HTR-8/SVneo (cell line): Measurements from ENCODE around the gene BCL7B.
"Not testable (repeated sequence)": the region's sequence is repeated elsewhere in the genome, so short reads cannot be mapped to it uniquely, and the experiment has no call there.

Source experiments
- DNase-seq: peaks from one replicate; pipeline ENCODE4 v3.0.0; 2011; ENCODE audit warnings: low spot score, mixed read lengths; ENCODE audit not compliant: insufficient read length
- FAIRE-seq: peaks from 2 replicates; lab custom pipeline; 2011; peaks lifted over from hg19 to GRCh38; lab: Jason Lieb, UNC

Gene BCL7B

DNA sequence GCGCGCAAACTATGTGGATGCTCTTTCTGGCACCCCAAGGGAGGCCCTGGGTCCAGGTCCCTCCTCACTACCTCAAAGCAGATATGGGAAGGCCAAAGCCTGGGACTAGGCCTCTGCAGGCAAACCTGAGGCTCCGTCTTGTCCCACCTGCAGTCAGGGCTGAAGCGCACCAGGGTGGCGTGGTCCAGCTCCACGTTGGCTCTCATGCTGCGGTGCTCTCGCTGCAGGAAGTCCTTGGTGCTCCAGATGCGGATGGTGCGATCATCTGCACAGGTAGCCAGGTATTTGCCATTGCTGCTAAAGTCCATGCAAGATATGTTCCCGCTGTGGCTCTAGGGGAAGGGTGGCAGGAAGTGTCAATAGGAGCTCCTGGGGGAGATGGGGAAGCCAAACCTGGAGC lies 16.3 kb upstream of the BCL7B start:
- no peak for FAIRE-seq

GRCh38 chr7:73573276-73573675 lies 15.8 kb upstream of the BCL7B start:
- FAIRE-seq: no peak
- no peak for DNase-seq

More for the DNA sequence above, 16.3 kb upstream of the BCL7B start:
- no peak for DNase-seq

GRCh38 chr7:73572767-73573186 lies 15.3 kb upstream of the BCL7B start:
- no peak for FAIRE-seq

DNA sequence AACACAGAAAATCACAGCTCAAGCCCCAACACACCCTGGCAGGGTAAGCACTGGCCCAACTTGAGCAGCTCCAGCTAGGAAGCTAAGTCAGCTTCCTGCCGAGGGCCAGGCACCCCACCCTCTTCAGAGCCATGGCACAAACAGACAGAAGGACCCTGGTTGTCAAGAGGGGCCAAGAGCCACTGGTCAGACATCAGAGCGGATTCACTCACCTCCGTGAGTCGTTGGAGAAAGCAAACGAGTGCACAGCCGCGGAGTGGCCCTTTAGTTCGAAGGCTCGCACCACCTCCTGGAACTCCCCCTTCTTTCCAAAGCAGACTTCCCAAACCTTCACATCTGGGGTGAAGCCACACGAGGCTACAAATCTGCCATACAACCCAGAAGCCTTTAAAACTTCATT lies 13.5 kb upstream of the BCL7B start:
- DNase-seq (no peak), FAIRE-seq (no peak)

More at GRCh38 chr7:73572767-73573186, 15.3 kb upstream of the BCL7B start:
- no peak for DNase-seq

- FAIRE-seq (no peak), DNase-seq (no peak)
These were observed 13.0 kb upstream of the BCL7B start for GRCh38 chr7:73570521-73570920.

DNA sequence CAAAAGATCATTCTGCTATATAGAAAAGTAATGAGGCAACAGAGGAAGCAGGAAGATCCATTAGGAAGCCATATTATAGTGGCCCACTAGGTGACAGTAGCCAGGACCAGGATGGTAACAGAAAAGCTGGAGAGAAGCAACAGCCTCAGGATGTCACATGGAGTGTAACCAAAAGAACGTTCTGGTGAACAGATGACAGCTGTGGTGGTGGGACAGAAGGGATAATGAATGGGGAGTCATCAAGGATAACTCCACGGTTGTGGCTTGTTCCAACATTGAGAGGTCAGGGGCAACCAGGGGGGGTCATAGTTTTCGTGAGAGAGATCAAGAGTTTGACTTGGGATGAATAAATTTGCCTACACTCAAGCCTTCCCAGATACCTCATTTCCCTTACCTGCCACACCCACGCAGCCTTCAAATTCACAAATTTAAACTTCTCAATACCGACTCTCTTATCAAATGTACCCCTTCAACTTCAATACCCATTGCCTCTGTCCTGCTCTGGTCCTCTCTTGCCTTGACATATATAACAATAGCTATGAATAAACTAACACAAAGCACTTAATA lies 11.6 kb upstream of the BCL7B start:
- FAIRE-seq (no peak), DNase-seq (no peak)

DNA sequence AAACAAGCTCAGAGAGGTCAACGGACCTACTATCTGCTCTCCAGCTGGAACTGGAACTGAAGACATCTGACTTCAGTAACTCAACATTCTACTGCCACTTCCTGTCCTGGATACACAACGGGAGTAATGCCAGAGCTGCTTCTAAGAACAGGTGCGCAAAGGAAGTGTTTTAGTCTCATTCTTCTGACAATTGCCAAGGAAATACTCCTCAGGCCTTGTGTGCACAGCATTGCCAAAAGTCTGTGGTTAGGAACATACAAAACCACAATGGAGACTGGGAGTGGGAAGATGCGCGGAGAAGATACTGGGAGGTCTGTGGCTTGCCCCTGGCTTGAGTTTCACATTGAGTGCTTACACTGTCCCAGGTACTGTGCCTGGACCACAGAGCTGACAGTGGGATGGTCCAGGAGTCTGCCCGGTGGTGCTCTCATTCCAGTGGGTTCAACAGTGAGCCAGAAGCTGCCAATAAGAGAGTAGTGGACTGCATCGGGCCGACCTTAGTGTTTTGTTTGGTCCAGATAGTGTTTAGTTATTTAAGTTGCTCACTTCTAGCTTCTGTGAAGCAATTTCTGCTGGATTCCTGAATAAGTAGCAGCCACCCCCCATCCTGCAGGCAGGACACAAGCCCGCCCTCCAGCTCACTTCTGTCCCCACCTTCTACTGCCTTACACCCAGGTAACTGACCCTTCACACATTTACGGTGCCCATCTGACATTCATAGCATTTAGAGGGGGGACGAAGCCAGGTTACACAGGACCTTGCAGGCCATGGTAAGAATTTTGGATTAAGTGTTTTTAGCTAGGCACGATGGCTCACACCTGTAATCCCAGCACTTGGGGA lies 10.6 kb upstream of the BCL7B start:
- no peak for DNase-seq
- FAIRE-seq: no peak

DNA sequence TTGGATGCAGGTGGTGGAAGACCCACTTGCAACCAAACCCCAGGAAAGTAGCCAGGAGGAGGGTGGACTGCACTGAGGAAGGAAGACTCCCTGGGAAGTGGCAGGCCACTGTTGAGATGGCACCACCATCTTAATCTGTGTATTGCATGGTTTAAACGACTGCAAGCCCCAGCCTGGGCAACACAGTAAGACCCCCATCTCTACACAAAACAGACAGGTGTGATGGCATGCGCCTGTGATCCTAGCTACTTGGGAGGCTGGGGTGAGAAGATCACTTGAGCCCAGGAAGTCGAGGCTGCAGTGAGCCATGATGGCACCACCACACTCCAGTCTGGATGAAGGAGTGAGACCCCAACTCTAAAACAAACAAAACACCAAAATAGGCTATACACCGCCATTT lies 9.7 kb upstream of the BCL7B start:
- FAIRE-seq: no peak
- no peak for DNase-seq

DNA sequence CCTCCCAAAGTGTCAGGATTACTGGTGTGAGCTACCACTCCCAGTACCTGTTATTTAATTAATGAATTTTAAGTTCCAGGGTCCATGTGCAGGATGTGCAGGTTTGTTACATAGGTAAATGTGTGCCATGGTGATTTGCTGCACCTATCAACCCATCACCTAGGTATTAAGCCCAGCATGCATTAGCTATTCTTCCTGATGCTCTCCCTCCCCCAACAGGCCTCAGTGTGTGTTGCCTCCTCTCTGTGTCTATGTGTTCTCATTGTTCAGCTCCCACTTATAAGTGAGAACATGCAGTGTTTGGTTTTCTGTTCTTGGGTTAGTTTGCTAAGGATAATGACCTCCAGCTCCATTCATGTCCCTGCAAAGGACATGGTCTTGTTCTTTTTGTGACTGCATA lies 8.9 kb upstream of the BCL7B start:
- not testable (repeated sequence) for FAIRE-seq, DNase-seq

DNA sequence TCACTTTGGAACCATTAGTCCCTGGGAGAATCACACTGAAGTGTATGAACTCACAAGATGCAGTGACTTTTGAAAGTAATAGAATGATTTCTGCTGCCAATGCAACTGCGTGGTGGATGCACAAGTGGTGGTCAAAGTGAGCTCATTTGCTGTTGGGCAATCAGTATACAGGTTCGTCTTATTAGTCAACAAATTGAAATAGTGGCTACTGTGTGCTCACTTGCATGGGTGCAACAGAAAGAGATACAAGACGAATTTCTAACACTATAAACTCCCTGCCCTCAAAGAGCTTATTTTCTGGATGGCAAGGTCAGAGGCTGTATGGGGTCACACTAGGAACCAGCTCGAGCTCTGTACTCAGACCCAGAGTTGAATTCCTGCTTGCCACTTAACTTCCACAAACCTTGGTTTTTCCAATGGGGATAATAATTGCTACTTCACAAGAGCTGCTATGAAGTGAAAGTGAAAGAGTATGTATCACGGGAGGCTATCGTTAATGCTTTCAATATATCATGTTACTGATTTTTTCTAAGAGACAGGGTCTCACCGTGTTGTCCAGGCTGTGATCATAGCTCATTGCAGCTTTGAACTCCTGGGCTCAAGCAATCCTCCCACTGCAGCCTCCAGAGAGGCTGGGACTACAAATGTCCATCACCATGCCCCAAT lies 8.3 kb upstream of the BCL7B start:
- no peak for FAIRE-seq
- no peak for DNase-seq

- FAIRE-seq (no peak), DNase-seq (no peak)
These were observed 2.8 kb upstream of the BCL7B start for GRCh38 chr7:73560109-73560835.

GRCh38 chr7:73557108-73557396 lies 438 bp downstream of the BCL7B start:
- FAIRE-seq (no peak), DNase-seq (peak; percentile 84)

DNA sequence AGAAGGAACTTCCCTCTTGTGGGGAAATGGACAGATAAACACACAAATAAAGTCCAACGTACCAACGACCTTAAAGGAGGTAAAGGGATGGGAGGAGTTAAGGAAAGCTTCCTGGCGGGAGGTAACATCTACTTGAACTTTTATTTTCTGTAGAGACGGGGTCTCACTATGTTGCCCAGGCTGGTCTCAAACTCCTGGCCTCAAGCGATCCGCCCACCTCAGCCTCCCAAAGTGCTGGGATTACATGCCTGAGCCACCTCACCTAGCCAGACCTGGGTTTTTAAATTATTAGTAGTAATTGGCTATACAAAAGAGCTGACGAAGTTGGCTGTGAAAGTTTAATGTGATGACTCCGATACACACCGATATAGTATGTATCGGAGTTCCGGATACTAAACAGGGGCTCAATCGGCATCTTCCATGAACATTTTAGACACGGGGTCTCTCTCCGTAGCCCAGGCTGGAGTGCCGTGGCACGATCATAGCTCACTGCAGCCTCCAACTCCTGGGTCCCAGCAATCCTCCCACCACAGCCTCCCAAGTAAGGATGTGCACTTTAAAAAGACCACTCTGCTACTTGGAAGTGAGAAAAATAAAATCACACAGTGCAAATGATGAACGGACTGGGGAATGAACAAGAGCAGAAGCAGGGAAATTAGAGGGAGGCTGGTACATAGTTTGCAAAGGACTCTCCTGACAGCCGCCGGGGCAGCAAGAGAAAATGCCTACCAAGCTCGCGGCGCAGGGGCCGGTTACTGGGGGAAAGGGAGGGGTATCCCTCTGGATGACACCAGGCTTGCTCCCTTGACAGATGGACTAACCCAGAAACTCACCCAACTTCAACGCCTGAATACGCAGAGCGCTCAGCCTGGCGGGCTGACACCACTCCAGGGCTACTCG lies 1.0 kb downstream of the BCL7B start:
- DNase-seq (no peak), FAIRE-seq (no peak)

DNA sequence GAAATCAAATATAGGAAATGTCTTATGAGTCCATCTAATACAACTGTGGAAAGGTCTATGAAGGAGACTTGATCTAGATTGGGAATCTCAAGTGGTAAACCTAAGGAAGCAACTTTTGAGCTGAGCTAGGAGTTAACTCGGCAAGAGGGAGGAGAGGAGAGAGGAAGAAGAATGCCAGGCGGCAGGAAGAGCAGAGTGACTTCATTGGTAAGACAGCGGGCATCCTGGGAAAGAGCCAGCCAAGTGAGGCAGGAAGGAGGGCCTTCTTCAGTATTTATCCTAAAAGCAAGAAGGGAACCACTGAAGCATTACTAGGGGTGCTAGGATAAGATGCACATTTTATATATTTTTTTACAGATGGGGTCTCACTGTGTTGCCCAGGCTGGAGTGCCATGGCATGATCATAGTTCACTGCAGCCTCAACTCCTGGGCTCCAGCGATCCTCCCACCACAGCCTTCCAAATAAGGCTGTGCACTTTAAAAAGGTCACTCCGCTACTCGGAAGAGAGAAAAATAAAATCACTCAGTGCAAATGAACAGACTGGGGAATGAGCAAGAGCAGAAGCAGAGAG lies 2.0 kb downstream of the BCL7B start:
- no peak for FAIRE-seq
- DNase-seq: no peak

- DNase-seq, FAIRE-seq: not testable (repeated sequence)
These were observed 7.4 kb downstream of the BCL7B start for GRCh38 chr7:73550093-73550492.

DNA sequence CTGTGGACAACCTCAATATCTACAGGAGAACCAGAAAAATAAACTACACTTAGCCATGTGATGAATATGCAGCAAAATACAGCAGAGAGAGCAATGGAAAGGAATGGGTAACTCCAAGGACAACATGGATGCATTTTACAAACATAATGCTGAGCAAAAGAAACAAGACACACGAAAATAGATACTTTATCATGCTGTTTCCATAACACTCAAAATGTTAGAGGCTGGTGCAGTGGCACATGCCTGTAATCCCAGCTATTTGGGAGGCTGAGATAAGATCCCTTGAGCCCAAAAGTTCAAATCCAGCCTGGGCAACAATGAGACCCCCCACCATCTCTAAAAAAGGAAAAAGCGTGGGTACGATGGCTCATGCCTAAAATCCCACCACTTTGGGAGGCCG lies 8.3 kb downstream of the BCL7B start:
- DNase-seq (no peak), FAIRE-seq (no peak)

DNA sequence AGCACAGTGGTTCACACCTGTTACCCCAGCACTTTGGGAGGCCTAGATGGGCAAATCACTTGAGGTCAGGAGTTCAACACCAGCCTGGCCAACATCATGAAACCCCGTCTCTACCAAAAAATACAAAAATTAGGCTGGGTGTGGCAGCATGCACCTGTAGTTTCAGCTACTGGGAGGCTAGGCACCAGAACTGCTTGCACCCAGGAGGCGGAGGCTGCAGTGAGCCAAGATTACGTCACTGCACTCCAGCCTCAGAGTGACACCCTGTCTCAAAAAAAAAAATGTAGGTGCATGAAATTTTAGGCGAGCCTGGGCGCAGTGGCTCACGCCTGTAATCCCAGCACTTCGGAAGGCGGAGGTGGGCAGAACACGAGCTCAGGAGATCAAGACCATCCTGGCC lies 9.6 kb downstream of the BCL7B start:
- DNase-seq (no peak), FAIRE-seq (no peak)

- FAIRE-seq (no peak), DNase-seq (no peak)
These were observed 12.8 kb downstream of the BCL7B start for GRCh38 chr7:73544678-73545077.

- no peak for FAIRE-seq
- DNase-seq: no peak
These were observed 15.8 kb downstream of the BCL7B start for GRCh38 chr7:73541722-73542121.

DNA sequence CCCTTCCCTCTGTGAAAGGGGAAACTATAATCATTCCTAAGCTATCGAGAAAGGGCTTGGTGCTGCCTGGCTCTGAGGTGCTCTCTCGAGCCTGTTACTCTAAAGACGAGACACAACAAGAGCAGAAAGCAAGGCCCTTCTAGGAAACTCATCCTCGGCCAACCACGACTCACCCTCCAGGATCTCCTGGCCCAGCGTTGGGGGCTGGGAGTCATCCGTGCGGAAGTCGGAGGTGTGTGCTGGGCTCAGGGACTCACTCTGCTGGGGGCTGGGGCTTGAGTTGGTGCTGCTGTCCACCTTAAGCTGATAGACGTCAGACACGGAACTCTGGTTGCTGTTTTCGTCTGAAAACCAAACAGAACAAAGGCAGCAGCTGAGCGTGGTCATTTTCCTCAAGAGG lies 17.8 kb downstream of the BCL7B start:
- no peak for DNase-seq
- FAIRE-seq: no peak
